ENCODE measurements around the gene PLSCR3.
A peak's percentile ranks its signal among the peaks of the same experiment; 100 is the strongest.

The PLSCR3 gene

GRCh38 chr17:7405350-7406234 lies 11.3 kb upstream of the PLSCR3 start:
- no peak for DNase-seq

GRCh38 chr17:7404737-7405349 lies 10.5 kb upstream of the PLSCR3 start:
- no peak for DNase-seq

DNA sequence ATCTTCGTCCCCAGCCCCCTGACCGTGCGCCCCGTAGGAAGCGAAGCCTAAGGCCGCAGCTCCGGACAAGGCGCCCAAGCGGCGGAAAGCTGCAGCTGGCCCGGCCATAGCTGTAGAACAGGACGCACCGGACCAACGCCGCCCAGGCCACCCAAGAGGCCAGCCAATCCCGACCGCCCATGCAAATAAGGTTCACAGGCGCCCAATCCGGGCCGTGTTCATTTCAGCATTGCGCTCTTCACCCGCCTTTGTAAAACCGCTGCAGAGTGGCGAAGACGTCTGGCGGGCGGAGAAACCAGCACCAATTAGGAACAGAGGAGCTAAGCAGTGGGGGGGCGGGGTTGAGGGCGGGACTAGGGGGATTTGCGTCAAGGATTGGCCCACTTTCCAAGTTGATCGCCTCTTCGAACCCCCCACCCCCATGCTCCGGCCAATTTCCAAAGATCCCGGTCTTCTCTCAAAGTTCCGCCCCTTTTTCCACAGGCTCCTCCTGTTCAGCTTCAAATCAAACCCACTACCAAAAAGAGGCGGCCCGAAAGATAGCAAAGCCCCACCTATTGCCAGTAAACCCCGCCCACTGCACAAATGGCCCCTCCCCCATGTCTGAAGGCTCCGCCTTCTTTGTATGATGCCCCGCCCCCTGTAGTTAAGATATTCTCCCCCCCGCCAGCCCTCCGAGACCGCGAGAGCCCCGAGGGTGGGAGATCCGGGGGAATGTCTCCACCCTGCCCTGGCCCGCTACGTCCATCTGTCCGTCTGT lies 9.8 kb upstream of the PLSCR3 start, which contains the start of gene TMEM256:
TMEM256 (minus strand) TSS at position 121 of the 760 bp plus-strand sequence; CDS start at position 108, 13 bp downstream.
- DNase-seq = peak; percentile 72

DNA sequence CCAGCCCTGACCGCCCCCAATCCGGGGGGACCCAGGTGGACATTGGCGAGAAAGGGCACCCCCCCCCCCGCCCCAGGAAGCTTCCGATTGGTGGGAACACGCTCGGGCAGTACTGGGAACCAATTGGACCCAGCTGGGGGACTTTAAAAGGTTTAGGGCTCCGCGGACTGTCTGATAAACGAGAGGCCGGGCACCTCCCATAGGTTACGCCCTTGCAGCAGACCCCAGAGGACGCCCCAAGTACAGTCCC lies 9.3 kb upstream of the PLSCR3 start:
- no peak for DNase-seq

DNA sequence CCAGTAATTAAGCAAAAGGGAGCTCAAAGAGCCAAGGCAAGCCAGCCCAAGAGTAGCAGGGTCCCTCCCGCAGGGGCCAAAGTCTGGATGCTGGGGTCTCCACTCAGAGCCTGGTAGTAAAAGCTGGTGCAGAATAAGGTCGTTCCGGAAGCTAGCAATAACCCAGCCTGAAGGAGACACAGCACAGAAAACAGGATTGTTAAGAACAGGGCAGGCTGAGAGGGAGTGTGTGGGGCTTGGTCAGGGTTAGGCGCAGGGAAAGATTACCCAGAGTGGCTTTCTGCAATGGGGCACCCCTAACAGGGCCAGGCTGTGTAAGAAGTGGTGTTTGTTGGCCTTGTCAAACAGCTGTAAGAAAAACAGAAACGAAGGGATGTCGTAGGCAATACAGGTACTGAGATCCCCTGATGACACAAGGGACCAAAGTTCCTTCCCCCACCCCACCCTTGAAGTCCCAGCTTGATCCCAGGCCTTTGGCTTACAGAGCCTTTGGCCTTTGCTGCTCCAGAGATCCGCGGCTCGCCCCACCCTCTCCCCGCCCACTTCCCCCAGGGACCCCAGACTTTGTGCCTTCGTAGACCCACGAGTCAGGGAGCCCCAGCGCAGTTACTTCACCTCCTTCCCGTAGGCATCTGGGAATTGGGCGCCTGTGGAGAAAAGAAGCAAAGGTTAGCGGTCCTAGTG lies 8.9 kb upstream of the PLSCR3 start:
- DNase-seq = no peak

DNA sequence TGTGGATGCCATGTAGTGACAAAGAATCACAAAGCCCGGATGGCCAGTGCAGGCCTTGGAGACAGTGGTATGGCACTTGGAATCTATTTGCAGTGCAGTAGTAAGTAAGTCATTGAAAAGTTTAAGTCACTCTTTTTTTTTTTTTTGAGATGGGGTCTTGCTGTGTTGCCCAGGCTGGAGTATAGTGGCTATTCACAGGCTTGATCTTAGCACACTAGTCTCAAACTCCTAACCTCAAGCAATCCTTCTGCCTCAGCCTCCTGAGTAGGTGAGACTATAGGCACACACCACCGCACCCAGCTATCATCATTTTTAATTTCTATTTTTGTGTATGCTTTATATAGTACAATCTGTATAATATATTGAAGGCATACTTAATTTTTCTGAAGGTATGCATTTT lies 4.3 kb upstream of the PLSCR3 start:
- no peak for DNase-seq

DNA sequence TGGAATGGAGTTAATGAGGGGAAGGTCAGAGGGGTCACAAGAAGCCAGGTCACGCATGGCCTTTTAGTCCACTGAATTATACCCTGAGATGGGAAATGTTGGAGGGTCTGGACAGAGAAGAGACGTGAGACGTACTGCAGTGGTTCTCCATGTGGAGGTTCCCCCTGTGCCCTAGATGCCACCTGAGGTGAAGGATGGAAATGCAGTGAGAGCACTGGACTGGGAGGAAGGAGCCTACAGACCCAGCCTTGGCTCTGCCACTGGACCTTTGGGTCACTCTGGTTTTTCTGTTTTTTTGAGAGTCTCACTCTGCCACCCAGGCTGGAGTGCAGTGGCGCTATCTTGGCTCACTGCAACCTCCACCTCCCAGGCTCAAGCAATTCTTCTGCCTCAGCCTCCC lies 1.8 kb upstream of the PLSCR3 start:
- DNase-seq = no peak

DNA sequence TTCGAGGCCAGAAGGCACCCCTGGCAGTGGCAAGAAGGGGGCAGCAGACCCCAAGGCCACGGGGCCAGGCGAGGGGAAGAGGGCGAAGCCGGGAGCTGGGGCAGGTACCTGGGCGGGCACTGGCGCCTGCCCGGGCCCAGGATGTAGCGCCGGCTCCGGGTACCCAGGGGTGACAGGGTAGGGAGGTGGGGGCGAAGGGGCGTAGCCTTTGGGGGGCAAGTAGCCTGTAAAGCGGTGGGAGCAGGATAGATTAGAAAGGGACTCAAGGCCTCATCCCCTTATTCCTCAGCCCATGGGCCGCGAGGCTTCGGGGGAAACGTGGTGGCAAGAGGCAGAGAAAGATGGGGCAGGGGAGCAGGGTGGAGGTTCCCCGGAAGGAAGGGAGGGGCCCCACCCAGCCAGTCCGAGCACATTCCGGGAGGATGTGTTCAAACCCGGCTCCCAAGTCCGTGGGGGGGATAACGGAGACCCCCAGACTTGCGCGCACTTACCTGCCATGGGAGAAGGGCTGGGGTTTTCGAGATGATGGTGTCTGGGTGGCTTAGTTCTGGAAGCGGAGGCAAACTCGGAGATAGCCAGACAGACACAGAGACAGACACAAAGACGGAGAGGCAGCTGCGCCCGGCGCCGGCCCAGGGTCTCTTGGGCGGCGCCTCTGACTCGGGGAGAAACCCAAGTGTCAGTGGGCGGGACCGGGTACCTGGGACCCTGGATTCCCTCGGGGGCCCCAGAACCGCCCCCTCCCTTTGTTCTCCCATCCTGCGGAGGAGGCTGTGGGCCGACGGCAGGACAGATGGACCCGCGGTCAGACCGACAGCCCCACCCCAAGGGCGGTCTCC lies 493 bp downstream of the PLSCR3 start:
- DNase-seq = no peak

- DNase-seq = no peak
Observed at GRCh38 chr17:7392696-7393612, 1.4 kb downstream of the PLSCR3 start.

- no peak for DNase-seq
Observed at GRCh38 chr17:7391307-7391706, 3.0 kb downstream of the PLSCR3 start.

DNA sequence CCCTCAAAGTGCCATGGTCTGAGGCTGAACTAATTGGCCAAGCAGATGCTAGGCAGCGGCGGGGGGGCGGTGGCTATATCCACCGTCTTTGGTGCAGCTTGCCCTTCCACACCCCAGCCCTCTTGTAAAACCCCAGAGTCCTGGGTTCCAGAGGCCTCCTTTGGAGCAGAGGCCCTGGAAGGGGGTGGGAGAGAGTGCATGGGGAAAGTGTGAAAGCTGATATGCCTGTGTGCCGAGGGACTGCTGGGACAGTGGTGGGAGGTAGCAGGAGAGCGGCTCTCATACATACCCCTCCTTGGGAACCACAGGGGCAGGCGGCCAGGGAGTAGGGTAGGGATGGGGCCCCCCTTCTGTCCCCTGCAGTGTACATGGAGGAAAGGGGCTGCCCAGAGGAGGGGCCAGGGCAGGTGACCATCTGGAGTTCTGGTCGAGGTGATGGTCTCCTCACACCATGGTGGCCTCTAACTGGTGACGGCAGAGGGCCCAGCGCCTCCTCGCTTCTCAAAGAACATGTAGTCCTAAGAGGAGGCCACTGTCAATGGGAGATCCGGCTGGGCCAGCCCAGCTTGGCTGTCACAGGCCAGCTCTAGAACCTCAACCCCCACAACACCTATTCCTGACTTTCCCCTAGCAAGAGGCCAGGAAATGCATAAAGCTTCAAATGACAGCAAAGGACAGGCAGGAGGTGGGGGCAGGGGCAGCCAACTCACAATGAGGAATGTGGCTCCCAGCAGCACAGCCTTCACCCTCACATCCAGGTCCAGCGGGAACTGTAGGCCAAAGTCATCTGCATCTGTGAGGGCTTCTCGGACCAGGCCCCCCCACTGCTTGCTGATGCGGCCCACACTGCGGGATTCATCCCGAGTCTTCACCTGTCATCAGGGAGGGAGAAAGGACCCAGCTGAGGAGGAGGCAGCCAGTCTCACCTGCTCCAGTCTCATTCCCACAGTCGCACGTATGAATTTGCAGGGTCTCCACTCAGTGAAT lies 4.1 kb downstream of the PLSCR3 start:
- no peak for DNase-seq

- no peak for DNase-seq
Observed at GRCh38 chr17:7388856-7389255, 5.5 kb downstream of the PLSCR3 start.

GRCh38 chr17:7384489-7385081 lies 9.7 kb downstream of the PLSCR3 start:
- DNase-seq = no peak

GRCh38 chr17:7383742-7384488 lies 10.4 kb downstream of the PLSCR3 start:
- DNase-seq = no peak

- DNase-seq = no peak
Observed at GRCh38 chr17:7383371-7383741, 11.0 kb downstream of the PLSCR3 start.

GRCh38 chr17:7382901-7383300 lies 11.4 kb downstream of the PLSCR3 start:
- no peak for DNase-seq

GRCh38 chr17:7380855-7381683 lies 13.3 kb downstream of the PLSCR3 start, which contains the start of gene TNK1:
Gene TNK1, plus strand, starts transcription at chr17:7381089. Its CDS starts 1,838 bp downstream, at chr17:7382927.
- DNase-seq = no peak

DNA sequence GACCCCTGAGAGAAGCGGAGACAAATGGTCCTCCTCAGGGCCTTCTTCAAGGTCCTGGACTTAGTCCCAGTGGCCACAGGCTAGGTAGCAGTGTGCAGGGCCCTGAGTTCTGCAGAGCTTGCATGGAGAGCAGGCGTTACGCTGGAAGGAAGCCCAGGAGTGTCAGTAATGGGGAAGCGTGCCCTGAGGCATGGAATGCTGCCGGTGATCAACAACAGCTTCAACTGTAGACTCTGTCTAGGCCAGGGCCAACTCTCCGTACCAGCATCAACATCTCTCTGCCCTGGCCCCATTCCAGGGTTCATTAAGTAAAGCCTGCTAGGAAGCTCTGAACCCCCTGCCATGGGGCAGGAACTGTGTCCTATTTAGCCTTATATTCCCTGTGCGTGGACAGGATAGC lies 14.0 kb downstream of the PLSCR3 start:
- no peak for DNase-seq

Measured in KG1 (cell line).